Testis (tissue), 2 donors: ENCODE data around the gene RALGPS1.

ENCODE experiments used
- POLR2A ChIP-seq: fragments of 450-650 bp; IDR thresholded peaks from one replicate; pipeline ENCODE4 v1.6.1; 2017; ENCODE audit warnings: antibody characterized with exemption, mild to moderate bottlenecking, moderate library complexity
- TF ChIP-seq, protein P1 (sequence below), 3 experiments: fragments of 450-650 bp in 2 of 3; fragments of 200-600 bp in 1 of 3; sonication (generic) in 1 of 3; IDR thresholded peaks; one replicate each; pipeline ENCODE4 v1.5.1; 2016 to 2019; ENCODE audit warnings: antibody characterized with exemption in 3 of 3, mild to moderate bottlenecking in 2 of 3, moderate library complexity in 1 of 3

DNA sequence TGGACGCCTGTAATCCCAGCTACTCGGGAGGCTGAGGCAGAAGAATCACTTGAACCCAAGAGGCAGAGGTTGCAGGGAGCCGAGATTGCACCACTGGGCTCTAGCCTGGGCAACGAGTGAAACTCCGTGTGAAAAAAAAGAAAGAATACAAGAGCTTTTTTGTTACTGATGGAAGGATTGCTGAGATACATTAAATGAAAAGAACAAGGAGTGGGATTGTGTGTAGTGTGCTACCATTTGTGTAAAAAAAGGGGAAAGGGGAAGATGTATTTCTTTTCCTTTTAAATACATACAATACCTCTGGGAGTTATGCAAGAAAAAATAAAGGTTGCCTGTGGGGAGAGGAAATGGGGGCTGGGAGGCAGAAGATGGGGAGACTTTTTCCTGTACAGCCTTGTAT lies 335.3 kb downstream of the RALGPS1 start:
- TF ChIP-seq, protein P1, sequence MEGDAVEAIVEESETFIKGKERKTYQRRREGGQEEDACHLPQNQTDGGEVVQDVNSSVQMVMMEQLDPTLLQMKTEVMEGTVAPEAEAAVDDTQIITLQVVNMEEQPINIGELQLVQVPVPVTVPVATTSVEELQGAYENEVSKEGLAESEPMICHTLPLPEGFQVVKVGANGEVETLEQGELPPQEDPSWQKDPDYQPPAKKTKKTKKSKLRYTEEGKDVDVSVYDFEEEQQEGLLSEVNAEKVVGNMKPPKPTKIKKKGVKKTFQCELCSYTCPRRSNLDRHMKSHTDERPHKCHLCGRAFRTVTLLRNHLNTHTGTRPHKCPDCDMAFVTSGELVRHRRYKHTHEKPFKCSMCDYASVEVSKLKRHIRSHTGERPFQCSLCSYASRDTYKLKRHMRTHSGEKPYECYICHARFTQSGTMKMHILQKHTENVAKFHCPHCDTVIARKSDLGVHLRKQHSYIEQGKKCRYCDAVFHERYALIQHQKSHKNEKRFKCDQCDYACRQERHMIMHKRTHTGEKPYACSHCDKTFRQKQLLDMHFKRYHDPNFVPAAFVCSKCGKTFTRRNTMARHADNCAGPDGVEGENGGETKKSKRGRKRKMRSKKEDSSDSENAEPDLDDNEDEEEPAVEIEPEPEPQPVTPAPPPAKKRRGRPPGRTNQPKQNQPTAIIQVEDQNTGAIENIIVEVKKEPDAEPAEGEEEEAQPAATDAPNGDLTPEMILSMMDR (IDR thresholded peaks at IDR 0.05) = no peak
- no peak for TF ChIP-seq POLR2A
